Pancreas (tissue), 10 donors: ENCODE measurements around the gene HS3ST4. TPM values are rescaled to one million over a fixed set of nuclear protein-coding genes. Genes with fewer than 3 reads are reported as not detected.

Experiments used
- ATAC-seq, 4 donors: fragments of 200-7000 bp; cut with Tn5 transposase; one replicate each; pipeline versions ENCODE4 v1.8.0 to v1.9.1; 2020; ENCODE audit warnings: mild to moderate bottlenecking in 4 of 4, moderate library complexity in 4 of 4
- DNase-seq, 6 donors: peaks; one replicate each; pipeline ENCODE4 v3.0.0-alpha.2; 2020
- FAIRE-seq: peaks from 2 replicates; lab custom pipeline; 2012; peaks lifted over from hg19 to GRCh38; lab: Jason Lieb, UNC
- H3K27ac ChIP-seq, 4 donors: fragments of 200-600 bp; sonication (generic); 1 replicate in 3 of 4; 2 replicates in 1 of 4; pipeline versions ENCODE4 v1.5.0 to v1.8.0; 2020
- H3K27me3 ChIP-seq, 4 donors: fragments of 200-600 bp; one replicate each; pipeline ENCODE4 v1.8.0; 2021
- H3K36me3 ChIP-seq, 3 donors: fragments of 200-600 bp; sonication (generic) in 1 of 3; one replicate each; pipeline versions ENCODE4 v1.5.0 to v1.8.0; 2020 to 2021
- H3K4me1 ChIP-seq, 3 donors: fragments of 200-600 bp; one replicate each; pipeline ENCODE4 v1.8.0; 2021
- H3K4me3 ChIP-seq, 4 donors: fragments of 200-600 bp; sonication (generic) in 2 of 4; one replicate each; pipeline versions ENCODE4 v1.5.0 to v1.8.0; 2020 to 2021
- H3K9me3 ChIP-seq, 4 donors: fragments of 200-600 bp; one replicate each; pipeline ENCODE4 v1.8.0; 2021
- CTCF ChIP-seq, 4 donors: fragments of 200-600 bp; sonication (generic) in 3 of 4; IDR thresholded peaks; one replicate each; pipeline versions ENCODE4 v1.5.0 to v1.8.0; 2021; ENCODE audit warnings: antibody characterized with exemption in 4 of 4
- WGBS, 2 donors: extraction: QIAGEN DNeasy Blood & Tissue Kit; methylation state at CpG; one replicate each; pipeline ENCODE4 v1.1.7; 2013; 5-methylcytosine and 5-hydroxymethylcytosine counted together
- intact Hi-C, 3 donors: fragments of 100-400 bp; cut with DNase I; formaldehyde crosslinking; loops; one replicate each; pipeline versions ENCODE4 v1.11.1 to v1.14.2; 2022
- polyA plus RNA-seq, 2 donors: library from polyadenylated mRNA; stranded (reverse); fragments of 200-250 nt; gene quantifications; one replicate each; pipeline ENCODE4 v1.2.3, GENCODE V29; 2013
- total RNA-seq, 6 donors: library from RNA; stranded (reverse); fragmentation: NEBNext Ultra II Directional in 4 of 6; extraction: Animal tissue kit (Norgen Biotek cat#: 25700) in 4 of 6; gene quantifications; one replicate each; pipeline versions ENCODE4 v1.2.1 to v1.2.4, GENCODE V29; 2021 to 2023
- donor health status: healthy with polysubstance abuse.
- donor health status: DM: no; HTN: no; CAD: no; lungs with moderate emphysema.
- donor health status: DM: no; HTN: no; CAD: no.
- donor health status: control.
- donor health status: control.
- donor health status: Bipolar disorder and iron deficiency.
- donor health status: DM: yes; HTN: yes; CAD: no.
- donor health status: DM: no; HTN: no; CAD: no.
- donor health status: DM: no; HTN: no; CAD: no.
- donor health status: DM: yes; HTN: yes; CAD: no.

HS3ST4 gene
- total and polyA plus RNA-seq, 8 donors: 0.05 to 0.19 TPM; not detected in 6

DNA sequence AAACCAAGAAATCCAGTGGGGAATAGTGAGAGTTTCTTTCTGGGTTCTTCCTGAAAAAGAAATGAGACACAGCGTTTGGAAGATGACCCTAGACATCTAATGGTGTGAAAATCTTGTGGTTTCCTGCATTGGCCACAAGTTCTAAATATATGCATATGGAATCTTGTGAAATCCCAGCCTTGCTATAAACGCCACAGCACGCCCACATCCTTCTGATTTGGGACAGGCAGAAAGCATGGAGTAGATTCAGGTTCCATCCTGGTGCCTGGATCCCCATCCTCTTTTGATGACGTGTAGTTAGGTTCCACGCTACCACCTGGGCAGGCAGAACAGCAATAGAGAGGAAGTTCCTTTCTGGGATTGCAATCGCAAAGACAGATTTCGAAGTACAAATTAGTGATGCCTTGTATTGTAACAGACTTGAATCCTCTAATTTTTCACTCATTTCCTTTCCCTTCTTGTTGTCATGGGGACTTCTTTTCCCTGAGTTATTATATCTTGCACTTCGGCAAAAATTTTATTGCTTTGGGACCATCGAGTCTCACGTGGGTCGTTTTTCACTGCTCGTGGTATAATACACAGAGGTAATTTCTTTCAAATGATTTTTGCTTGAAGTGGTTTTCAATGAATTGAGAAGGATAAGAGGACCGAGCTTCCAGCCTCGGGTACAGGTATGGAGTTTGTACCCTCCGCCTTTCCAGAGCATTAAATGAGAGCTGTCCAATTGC lies 37.6 kb downstream of the HS3ST4 start:
- no peak overlapping the region for H3K4me3 ChIP-seq
- no peaks in the 10 kb centered on the region for H3K9me3 ChIP-seq
- no peaks in the 10 kb centered on the region for H3K36me3 ChIP-seq
- FAIRE-seq (no peak), ATAC-seq (no peak), DNase-seq (no peak)
- peaks cover 0 to 7% (median 2%) of the 10 kb centered on the region in 4 donors for H3K27me3 ChIP-seq
- intact Hi-C loops: no loop called here
- TF ChIP-seq CTCF (IDR thresholded peaks at IDR 0.05): no peak
- no peaks in the 10 kb centered on the region for H3K4me1 ChIP-seq
- WGBS, 2 donors: 57 to 69% methylated on average over 15 of the region's 15 CpGs
- H3K27ac ChIP-seq: no peak overlapping the region

GRCh38 chr16:25730396-25730795 lies 38.6 kb downstream of the HS3ST4 start:
- intact Hi-C loops: no loop called here
- DNase-seq (no peak), ATAC-seq (no peak), FAIRE-seq (no peak)
- Histone ChIP-seq H3K4me1 (no peaks in the 10 kb centered on the region), H3K9me3 (no peaks in the 10 kb centered on the region), H3K4me3 (no peak overlapping the region), H3K27me3 (peaks cover 0 to 7% (median 2%) of the 10 kb centered on the region in 4 donors), H3K36me3 (no peaks in the 10 kb centered on the region), H3K27ac (no peak overlapping the region)
- TF ChIP-seq CTCF (IDR thresholded peaks at IDR 0.05): no peak
- 35 to 41% methylated on average over 3 of the region's 3 CpGs for WGBS, 2 donors

DNA sequence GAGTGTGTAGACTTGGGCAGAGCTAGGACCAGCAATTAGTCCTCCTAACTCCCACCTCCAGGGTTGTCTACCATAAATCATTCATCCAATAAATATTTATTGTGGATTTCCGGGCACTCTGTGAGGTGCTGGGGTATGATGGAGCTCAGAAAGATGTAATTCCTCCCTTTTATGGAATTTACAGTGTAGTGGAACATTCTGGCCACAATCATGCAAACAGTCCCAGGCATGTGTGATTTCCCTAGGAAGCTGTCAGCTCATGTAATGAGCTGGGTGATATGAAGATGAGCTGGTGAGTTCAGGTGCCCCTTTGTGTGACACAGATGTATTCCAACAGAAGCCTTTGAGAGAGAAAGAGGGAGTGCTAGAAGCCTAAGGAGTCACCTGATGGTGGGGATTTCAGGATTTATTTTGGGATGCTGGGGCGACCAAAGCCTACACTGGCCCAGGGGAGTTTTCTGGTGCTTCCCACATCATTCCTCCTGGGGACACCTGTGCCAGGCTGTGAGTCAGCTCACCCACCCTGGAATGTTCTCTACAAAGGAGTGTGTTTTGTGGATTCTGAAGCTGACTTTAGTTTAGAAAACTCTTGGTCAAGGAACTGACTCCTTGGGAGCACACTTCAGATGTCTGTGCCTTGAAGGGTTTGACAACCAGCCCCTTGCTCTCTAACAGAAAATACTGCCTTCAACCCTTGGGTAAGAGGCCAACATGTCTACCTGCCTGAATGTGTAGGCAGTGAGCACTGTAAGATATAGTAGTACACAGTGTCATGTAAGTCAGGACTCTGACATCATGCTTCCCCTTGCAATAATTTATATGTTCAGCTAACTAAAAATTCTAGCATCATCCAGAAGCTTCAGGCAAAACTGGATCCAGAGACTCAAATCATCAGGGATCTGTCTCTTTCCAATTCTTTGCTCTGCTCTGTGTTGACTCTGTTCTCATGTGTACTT lies 42.9 kb downstream of the HS3ST4 start:
- Histone ChIP-seq H3K36me3 (no peaks in the 10 kb centered on the region), H3K27me3 (peaks cover 0 to 7% (median 2%) of the 10 kb centered on the region in 4 donors), H3K9me3 (no peaks in the 10 kb centered on the region), H3K27ac (no peak overlapping the region), H3K4me3 (no peak overlapping the region), H3K4me1 (no peaks in the 10 kb centered on the region)
- intact Hi-C loops: no loop called here
- FAIRE-seq (no peak), DNase-seq (no peak), ATAC-seq (no peak)
- no peak for TF ChIP-seq CTCF (IDR thresholded peaks at IDR 0.05)
- 23 to 42% methylated on average over 2 of the region's 2 CpGs for WGBS, 2 donors

- Histone ChIP-seq H3K27ac (no peak overlapping the region), H3K4me1 (no peaks in the 10 kb centered on the region), H3K9me3 (no peaks in the 10 kb centered on the region), H3K27me3 (peaks cover 0 to 7% (median 2%) of the 10 kb centered on the region in 4 donors), H3K4me3 (no peak overlapping the region), H3K36me3 (no peaks in the 10 kb centered on the region)
- 50 to 67% methylated on average over 1 of the region's 1 CpG for WGBS, 2 donors
- no peak for FAIRE-seq
- intact Hi-C loops: no loop called here
- ATAC-seq: no peak
- TF ChIP-seq CTCF (IDR thresholded peaks at IDR 0.05): no peak
- no peak for DNase-seq
Measured at GRCh38 chr16:25735645-25736044, 43.9 kb downstream of the HS3ST4 start.
